ENCODE measurements around the gene MGAM2.

DNA sequence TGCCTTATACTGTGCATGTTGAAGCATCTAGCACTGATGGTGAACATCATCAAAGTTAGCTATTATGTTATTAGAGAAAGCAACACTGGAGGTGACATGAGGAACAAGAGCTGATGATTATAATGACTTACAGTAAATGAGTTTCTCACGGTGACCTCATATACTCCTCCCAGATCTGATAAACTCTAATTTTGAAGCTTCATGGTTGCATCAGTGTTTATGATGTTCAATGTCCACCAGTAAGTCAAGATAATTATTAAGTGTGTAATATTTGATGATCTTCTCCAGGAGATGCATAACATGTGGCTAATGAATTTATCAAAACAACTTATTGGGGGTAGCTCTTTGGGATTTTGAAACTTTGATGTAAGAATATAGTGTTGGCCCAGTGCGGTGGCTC lies 27.5 kb downstream of the MGAM2 start:
- TF ChIP-seq, protein P1, sequence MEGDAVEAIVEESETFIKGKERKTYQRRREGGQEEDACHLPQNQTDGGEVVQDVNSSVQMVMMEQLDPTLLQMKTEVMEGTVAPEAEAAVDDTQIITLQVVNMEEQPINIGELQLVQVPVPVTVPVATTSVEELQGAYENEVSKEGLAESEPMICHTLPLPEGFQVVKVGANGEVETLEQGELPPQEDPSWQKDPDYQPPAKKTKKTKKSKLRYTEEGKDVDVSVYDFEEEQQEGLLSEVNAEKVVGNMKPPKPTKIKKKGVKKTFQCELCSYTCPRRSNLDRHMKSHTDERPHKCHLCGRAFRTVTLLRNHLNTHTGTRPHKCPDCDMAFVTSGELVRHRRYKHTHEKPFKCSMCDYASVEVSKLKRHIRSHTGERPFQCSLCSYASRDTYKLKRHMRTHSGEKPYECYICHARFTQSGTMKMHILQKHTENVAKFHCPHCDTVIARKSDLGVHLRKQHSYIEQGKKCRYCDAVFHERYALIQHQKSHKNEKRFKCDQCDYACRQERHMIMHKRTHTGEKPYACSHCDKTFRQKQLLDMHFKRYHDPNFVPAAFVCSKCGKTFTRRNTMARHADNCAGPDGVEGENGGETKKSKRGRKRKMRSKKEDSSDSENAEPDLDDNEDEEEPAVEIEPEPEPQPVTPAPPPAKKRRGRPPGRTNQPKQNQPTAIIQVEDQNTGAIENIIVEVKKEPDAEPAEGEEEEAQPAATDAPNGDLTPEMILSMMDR (conservative IDR thresholded peaks at IDR 0.05; ENCODE audit: low read depth in 2 of 2), result no peak
- TF ChIP-seq EZH2phosphoT487 (IDR thresholded peaks at IDR 0.05; ENCODE audit: unreplicated experiment), result no peak
- TF ChIP-seq CREB1 (CRISPR knock-in tag; IDR thresholded peaks at IDR 0.05; ENCODE audit: low read depth), result no peak
- TF ChIP-seq EZH2 (IDR thresholded peaks at IDR 0.05; ENCODE audit: low read depth, unreplicated experiment), result no peak
- TF ChIP-seq, protein P2, sequence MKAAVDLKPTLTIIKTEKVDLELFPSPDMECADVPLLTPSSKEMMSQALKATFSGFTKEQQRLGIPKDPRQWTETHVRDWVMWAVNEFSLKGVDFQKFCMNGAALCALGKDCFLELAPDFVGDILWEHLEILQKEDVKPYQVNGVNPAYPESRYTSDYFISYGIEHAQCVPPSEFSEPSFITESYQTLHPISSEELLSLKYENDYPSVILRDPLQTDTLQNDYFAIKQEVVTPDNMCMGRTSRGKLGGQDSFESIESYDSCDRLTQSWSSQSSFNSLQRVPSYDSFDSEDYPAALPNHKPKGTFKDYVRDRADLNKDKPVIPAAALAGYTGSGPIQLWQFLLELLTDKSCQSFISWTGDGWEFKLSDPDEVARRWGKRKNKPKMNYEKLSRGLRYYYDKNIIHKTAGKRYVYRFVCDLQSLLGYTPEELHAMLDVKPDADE (IDR thresholded peaks at IDR 0.05), result no peak
- no peak for TF ChIP-seq POLR2AphosphoS5 (IDR thresholded peaks at IDR 0.05; ENCODE audit: low read depth)
- no peak for TF ChIP-seq JUNB (IDR thresholded peaks at IDR 0.05; ENCODE audit: unreplicated experiment)
- TF ChIP-seq, protein P3, sequence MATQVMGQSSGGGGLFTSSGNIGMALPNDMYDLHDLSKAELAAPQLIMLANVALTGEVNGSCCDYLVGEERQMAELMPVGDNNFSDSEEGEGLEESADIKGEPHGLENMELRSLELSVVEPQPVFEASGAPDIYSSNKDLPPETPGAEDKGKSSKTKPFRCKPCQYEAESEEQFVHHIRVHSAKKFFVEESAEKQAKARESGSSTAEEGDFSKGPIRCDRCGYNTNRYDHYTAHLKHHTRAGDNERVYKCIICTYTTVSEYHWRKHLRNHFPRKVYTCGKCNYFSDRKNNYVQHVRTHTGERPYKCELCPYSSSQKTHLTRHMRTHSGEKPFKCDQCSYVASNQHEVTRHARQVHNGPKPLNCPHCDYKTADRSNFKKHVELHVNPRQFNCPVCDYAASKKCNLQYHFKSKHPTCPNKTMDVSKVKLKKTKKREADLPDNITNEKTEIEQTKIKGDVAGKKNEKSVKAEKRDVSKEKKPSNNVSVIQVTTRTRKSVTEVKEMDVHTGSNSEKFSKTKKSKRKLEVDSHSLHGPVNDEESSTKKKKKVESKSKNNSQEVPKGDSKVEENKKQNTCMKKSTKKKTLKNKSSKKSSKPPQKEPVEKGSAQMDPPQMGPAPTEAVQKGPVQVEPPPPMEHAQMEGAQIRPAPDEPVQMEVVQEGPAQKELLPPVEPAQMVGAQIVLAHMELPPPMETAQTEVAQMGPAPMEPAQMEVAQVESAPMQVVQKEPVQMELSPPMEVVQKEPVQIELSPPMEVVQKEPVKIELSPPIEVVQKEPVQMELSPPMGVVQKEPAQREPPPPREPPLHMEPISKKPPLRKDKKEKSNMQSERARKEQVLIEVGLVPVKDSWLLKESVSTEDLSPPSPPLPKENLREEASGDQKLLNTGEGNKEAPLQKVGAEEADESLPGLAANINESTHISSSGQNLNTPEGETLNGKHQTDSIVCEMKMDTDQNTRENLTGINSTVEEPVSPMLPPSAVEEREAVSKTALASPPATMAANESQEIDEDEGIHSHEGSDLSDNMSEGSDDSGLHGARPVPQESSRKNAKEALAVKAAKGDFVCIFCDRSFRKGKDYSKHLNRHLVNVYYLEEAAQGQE (IDR thresholded peaks at IDR 0.05; ENCODE audit: unreplicated experiment), result no peak
- TF ChIP-seq STAT1 (IDR thresholded peaks at IDR 0.05; ENCODE audit: unreplicated experiment), result no peak
- no peak for TF ChIP-seq NANOG (IDR thresholded peaks at IDR 0.05; ENCODE audit: borderline replicate concordance)
- TF ChIP-seq, protein P4, sequence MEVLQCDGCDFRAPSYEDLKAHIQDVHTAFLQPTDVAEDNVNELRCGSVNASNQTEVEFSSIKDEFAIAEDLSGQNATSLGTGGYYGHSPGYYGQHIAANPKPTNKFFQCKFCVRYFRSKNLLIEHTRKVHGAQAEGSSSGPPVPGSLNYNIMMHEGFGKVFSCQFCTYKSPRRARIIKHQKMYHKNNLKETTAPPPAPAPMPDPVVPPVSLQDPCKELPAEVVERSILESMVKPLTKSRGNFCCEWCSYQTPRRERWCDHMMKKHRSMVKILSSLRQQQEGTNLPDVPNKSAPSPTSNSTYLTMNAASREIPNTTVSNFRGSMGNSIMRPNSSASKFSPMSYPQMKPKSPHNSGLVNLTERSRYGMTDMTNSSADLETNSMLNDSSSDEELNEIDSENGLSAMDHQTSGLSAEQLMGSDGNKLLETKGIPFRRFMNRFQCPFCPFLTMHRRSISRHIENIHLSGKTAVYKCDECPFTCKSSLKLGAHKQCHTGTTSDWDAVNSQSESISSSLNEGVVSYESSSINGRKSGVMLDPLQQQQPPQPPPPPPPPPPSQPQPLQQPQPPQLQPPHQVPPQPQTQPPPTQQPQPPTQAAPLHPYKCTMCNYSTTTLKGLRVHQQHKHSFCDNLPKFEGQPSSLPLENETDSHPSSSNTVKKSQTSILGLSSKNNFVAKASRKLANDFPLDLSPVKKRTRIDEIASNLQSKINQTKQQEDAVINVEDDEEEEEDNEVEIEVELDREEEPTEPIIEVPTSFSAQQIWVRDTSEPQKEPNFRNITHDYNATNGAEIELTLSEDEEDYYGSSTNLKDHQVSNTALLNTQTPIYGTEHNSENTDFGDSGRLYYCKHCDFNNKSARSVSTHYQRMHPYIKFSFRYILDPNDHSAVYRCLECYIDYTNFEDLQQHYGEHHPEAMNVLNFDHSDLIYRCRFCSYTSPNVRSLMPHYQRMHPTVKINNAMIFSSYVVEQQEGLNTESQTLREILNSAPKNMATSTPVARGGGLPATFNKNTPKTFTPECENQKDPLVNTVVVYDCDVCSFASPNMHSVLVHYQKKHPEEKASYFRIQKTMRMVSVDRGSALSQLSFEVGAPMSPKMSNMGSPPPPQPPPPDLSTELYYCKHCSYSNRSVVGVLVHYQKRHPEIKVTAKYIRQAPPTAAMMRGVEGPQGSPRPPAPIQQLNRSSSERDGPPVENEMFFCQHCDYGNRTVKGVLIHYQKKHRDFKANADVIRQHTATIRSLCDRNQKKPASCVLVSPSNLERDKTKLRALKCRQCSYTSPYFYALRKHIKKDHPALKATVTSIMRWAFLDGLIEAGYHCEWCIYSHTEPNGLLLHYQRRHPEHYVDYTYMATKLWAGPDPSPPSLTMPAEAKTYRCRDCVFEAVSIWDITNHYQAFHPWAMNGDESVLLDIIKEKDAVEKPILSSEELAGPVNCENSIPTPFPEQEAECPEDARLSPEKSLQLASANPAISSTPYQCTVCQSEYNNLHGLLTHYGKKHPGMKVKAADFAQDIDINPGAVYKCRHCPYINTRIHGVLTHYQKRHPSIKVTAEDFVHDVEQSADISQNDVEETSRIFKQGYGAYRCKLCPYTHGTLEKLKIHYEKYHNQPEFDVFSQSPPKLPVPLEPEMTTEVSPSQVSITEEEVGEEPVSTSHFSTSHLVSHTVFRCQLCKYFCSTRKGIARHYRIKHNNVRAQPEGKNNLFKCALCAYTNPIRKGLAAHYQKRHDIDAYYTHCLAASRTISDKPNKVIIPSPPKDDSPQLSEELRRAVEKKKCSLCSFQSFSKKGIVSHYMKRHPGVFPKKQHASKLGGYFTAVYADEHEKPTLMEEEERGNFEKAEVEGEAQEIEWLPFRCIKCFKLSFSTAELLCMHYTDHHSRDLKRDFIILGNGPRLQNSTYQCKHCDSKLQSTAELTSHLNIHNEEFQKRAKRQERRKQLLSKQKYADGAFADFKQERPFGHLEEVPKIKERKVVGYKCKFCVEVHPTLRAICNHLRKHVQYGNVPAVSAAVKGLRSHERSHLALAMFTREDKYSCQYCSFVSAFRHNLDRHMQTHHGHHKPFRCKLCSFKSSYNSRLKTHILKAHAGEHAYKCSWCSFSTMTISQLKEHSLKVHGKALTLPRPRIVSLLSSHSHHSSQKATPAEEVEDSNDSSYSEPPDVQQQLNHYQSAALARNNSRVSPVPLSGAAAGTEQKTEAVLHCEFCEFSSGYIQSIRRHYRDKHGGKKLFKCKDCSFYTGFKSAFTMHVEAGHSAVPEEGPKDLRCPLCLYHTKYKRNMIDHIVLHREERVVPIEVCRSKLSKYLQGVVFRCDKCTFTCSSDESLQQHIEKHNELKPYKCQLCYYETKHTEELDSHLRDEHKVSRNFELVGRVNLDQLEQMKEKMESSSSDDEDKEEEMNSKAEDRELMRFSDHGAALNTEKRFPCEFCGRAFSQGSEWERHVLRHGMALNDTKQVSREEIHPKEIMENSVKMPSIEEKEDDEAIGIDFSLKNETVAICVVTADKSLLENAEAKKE (CRISPR knock-in tag; IDR thresholded peaks at IDR 0.05), result no peak
- no peak for TF ChIP-seq ZNF331 (CRISPR knock-in tag; IDR thresholded peaks at IDR 0.05; ENCODE audit: low read depth)
